ENCODE results near the gene LTA4H. TPM values are rescaled to one million over a fixed set of nuclear protein-coding genes. Genes with fewer than 3 reads are reported as not detected.

The LTA4H gene
- total RNA-seq, 1 donor from 2014 or later: 83.5 TPM

GRCh38 chr12:96077081-96077480 lies 41.7 kb upstream of the LTA4H start:
- H3K4me3 ChIP-seq (ENCODE audit: low read depth, low read length): no peak overlapping the region
- H3K27me3 ChIP-seq (ENCODE audit: control insufficient read depth, insufficient read depth, low read length): no peaks in the 10 kb centered on the region
- DNase-seq (ENCODE audit: low read depth) (no peak), FAIRE-seq (no peak)
- H3K36me3 ChIP-seq (ENCODE audit: control insufficient read depth, insufficient read depth, low read length): no peaks in the 10 kb centered on the region
- TF ChIP-seq CTCF (IDR thresholded peaks at IDR 0.05; ENCODE audit: insufficient read depth, low read length, severe bottlenecking): no peak

- no peak overlapping the region for H3K4me3 ChIP-seq (ENCODE audit: low read depth, low read length)
- H3K36me3 ChIP-seq (ENCODE audit: control insufficient read depth, insufficient read depth, low read length): no peaks in the 10 kb centered on the region
- no peak for TF ChIP-seq CTCF (IDR thresholded peaks at IDR 0.05; ENCODE audit: insufficient read depth, low read length, severe bottlenecking)
- DNase-seq (ENCODE audit: low read depth): no peak
- no peak for FAIRE-seq
- no peaks in the 10 kb centered on the region for H3K27me3 ChIP-seq (ENCODE audit: control insufficient read depth, insufficient read depth, low read length)
Measured at GRCh38 chr12:96075560-96075959, 40.2 kb upstream of the LTA4H start.

- Histone ChIP-seq H3K4me3 (ENCODE audit: low read depth, low read length) (no peak overlapping the region), H3K36me3 (ENCODE audit: control insufficient read depth, insufficient read depth, low read length) (no peaks in the 10 kb centered on the region), H3K27me3 (ENCODE audit: control insufficient read depth, insufficient read depth, low read length) (no peaks in the 10 kb centered on the region)
- DNase-seq (ENCODE audit: low read depth) (peak; percentile 80), FAIRE-seq (peak; percentile 80)
- no peak for TF ChIP-seq CTCF (IDR thresholded peaks at IDR 0.05; ENCODE audit: insufficient read depth, low read length, severe bottlenecking)
Measured at GRCh38 chr12:96073346-96074330, 38.3 kb upstream of the LTA4H start.

GRCh38 chr12:96070670-96071279 lies 35.4 kb upstream of the LTA4H start:
- no peaks in the 10 kb centered on the region for H3K36me3 ChIP-seq (ENCODE audit: control insufficient read depth, insufficient read depth, low read length)
- no peak for TF ChIP-seq CTCF (IDR thresholded peaks at IDR 0.05; ENCODE audit: insufficient read depth, low read length, severe bottlenecking)
- no peak overlapping the region for H3K4me3 ChIP-seq (ENCODE audit: low read depth, low read length)
- FAIRE-seq (peak; percentile 75), DNase-seq (ENCODE audit: low read depth) (peak; percentile 63)
- H3K27me3 ChIP-seq (ENCODE audit: control insufficient read depth, insufficient read depth, low read length): no peaks in the 10 kb centered on the region

- DNase-seq (ENCODE audit: low read depth) (no peak), FAIRE-seq (no peak)
- TF ChIP-seq CTCF (IDR thresholded peaks at IDR 0.05; ENCODE audit: insufficient read depth, low read length, severe bottlenecking): no peak
- Histone ChIP-seq H3K27me3 (ENCODE audit: control insufficient read depth, insufficient read depth, low read length) (no peaks in the 10 kb centered on the region), H3K4me3 (ENCODE audit: low read depth, low read length) (no peak overlapping the region), H3K36me3 (ENCODE audit: control insufficient read depth, insufficient read depth, low read length) (no peaks in the 10 kb centered on the region)
Measured at GRCh38 chr12:96069511-96070231, 34.3 kb upstream of the LTA4H start.

All from bronchial epithelial cell (primary cell).